GM12801 (cell line): ENCODE results near the gene RFTN1.

Experiments
- CTCF ChIP-seq: IDR thresholded peaks from one replicate; pipeline ENCODE4 v1.5.1; 2011; ENCODE audit warnings: control low read depth; ENCODE audit not compliant: insufficient read length; ENCODE audit errors: extremely low read depth

Gene RFTN1

DNA sequence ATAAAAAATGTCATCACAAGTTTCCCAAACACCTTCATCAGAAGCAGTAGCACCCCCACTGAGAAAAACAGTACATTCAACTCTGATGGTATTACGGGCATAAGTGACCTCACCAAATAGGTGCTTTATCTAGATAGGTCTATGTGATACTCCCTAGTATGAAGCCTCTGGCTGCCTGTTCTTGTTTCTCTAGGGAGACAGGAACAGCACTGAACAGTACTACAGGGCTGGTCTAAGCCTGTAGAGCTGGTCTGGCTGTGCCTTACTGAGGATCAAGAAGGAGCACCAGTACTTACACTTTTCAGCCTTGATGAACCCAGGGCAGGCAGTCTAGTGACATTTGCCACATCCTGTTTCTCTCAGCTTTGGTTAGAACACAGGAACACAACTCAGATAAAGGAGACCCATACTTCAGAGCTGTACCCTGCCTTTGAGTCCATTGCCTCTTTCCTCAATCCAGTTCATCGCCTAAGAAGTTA, 212.6 kb downstream of the RFTN1 start:
- TF ChIP-seq CTCF: no peak

DNA sequence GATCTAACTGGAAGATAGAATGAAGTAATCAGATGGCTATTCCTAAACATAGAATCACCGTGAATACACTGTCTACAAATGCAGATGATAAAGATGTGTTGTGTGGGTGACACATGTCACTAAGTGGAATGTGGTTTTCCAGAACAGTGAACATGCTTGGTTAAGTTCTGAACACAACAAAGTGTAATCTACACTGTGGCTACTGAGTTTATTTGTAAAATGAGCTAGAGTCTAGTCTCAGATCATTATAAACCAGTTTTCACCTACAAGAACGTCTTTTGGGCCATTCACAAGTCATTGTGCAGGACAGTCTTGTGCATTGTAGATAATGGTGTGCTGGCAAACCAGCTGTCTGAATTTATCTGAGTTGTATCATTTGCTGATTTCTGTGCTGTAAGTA, 213.2 kb downstream of the RFTN1 start:
- TF ChIP-seq CTCF: no peak

DNA sequence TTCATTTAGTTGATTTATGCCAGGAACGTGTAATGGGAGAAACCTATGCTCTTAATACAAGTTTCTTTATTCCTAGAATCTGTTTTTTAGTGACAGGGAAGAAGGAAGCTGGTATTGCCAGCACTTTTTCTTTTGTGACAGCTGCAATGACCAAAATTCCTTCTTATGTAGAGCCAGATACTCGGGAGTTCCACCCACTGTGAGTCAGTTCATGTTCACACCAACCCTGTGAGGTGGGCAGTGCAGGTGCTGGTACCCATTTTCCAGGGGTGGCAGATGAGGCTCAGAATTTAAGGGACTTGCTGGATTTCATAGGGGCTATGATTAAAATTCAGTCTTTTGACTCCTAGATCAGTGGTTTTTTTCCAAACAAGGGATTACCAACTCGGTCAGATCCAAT, 213.8 kb downstream of the RFTN1 start:
- TF ChIP-seq CTCF: no peak

DNA sequence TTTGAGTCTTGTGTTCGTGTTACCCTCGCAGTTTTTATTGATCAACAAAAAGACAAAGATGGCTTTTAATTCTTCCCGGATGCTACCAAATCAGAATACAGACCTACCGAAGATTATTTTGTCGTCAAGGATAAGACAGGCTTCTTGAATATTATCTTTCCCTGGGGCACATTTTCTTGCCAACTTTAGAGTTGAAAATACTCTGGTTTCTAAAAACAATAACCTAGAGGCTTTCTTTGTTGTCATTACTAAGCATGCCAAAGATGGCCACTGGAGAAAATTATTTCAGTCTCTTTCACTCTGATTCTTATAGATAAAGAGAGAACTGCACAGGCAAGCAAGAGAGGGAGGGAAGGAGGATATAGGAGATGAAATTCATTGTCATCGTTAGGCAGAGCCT, 214.6 kb downstream of the RFTN1 start:
- TF ChIP-seq CTCF: no peak

DNA sequence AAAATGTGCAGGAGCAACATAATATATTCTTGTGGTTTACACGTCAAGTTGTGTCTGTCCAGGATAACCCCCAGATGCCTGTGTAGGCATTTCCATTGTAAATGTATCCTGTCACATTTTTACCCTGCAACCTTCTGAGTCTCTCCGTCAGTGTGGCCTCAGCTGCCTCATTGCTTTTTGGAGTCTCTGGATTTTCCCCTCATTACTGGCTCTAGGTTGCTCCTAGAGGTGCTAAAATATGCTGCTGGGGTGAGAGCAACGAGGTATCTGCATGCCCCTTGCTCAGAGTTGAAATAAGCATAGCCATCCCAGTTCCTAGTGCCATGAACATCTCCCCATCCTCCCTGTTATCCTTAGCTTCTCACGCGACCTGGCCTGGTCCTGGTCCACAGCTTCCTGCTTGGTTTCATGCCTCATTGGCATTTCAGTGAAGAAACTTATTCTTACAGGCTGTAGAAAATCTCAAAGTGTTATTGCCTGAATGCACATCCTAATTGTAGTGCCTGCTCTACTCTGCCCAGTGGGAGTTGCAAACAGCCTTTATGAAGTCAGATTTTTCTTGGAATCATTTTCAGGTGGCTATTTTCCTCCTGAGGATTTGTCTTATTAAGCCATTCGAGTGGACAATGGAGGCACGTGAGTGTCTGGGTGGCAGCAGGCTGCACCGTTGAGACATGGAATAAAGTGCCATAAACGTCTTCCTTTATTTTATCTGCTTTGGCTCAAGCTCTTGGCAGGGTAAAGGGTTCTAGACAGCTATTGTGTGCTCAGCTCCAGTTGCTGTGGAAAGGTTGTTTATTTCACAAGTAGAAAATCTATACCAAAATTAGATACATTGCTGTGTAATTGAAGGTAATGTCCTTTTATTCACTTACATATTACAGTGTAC, 215.3 kb downstream of the RFTN1 start:
- no peak for TF ChIP-seq CTCF

DNA sequence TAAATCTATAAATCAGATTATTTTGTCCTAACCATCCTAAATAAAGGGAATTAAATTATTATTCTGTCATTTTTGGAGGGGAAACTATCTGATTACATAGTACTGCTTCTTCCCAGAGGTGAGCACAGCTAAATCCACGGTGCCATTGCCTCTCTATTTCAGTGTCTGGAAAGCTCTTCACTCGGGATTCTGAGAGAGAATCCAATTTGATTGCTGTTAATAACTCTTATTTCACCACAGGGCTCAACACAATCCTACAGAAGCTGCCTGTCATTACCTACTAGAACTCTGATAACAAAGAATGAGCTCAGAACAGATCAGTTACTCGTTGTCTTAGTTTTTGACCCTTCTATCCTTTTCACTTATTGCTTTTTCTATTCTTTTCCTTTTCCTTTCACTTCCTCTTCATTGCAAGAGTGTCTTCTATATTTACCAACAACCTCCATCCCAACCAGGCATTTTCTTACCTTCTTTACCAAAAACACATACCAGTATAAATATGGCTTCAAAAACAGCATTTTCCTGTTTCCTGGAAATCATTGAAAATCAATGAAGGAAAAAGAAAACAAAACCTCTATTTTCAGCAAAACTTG, 218.1 kb downstream of the RFTN1 start:
- no peak for TF ChIP-seq CTCF

DNA sequence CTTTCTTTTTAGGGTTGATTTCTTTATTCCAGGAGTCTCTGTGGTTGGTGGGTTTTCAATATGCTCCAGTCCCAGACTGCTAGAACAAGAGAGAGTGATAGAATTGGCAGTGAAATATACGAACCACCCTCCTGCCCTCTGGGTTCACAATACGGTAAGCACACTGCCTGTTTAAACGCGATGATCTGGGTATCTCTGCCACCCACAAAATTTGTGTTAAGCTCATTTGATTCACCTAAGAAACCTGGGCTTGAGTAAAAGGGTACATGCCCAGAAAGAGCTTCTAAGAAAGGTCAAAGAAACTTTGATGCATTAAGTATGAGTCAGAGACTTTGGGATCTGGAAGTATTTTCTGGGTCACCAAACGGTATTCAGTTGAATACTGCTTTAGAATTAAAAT, 218.7 kb downstream of the RFTN1 start:
- no peak for TF ChIP-seq CTCF
